Fibroblast of skin of right biceps (primary cell): ENCODE results near the gene COMMD9.

Experiments used
- DNase-seq: peaks from one replicate; pipeline ENCODE4 v3.0.0-alpha.2; 2013

The COMMD9 gene

GRCh38 chr11:36251823-36252222 is 37.4 kb downstream of the COMMD9 start:
- DNase-seq = no peak

DNA sequence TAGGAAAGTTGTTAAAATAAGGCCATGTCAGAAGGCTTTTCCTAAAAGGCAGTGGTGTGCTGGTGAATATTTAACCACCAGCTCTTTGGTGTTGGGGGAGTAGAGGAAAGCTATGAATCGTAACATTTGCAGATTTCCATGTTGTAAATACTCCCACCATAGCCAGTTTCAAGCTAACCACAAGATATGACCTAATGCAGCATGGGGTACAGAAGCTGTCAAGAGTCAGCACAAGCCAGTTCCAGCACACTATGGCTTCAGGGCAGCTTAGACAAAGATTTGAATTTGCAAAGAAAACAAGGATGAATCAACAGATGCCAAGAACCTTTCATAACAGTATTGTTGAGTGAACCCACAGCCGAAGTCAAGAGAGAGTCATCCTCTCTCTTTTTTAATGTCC is 40.0 kb downstream of the COMMD9 start:
- peak; percentile 82 for DNase-seq

GRCh38 chr11:36248436-36248835 is 40.8 kb downstream of the COMMD9 start:
- DNase-seq = no peak

GRCh38 chr11:36247493-36247892 is 41.7 kb downstream of the COMMD9 start:
- no peak for DNase-seq

DNA sequence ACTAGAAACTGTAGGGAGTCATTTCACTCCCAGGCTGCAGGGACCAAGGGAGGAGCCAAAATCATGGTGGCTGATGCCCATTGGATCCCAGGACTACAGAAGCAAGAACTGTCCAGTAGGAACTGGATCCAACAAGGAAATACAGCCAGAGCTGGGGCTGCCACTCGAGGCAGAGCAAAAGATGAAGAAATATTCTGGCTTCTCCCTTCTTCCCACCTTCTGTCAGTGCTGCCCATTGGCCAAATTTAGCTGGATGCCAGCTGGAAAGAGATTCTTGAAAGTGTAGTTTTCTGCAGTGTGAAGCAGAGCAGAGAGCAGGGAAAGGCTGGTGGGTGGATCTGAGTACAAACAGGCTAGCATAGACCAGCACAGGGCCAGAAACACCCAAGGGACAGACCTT is 45.6 kb downstream of the COMMD9 start:
- no peak for DNase-seq

DNA sequence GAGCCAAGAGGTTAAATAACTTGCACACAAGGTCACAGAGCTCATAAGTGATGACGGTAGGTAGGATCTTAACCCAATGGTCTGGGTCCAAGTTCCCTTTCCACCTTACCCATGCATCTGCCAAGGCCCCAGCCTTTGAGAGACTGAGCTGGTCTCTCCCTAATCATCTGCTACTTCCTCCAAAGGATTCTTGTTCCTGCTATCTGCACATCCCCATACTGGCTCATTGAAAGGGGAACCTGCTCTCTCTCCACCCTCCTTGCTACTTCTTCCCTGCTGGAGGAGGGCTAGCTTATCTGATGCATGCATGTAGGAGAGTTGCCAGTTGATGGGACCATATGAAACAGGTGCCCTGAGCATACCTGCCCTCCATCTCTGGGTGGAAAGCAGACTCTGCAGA is 47.7 kb downstream of the COMMD9 start:
- no peak for DNase-seq

DNA sequence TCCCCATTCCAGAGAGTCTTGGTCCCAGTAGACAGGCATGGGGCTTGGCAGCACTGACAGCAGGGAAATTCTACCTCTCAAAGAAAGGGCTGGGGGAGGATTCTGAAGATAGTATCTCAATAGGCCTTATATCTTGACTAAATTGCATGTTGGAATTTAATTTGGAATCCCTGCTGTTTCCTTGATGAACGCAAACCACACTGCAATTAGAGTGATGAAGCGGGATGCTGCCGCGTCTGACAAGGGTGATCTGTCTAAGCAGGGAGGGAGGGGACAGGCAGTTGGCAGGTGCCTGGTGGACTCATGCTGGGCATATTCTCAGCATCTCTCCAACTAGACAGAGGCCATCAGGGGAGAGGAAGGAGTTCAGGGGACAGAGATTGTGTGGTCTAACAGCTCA is 48.4 kb downstream of the COMMD9 start:
- DNase-seq = no peak

GRCh38 chr11:36240173-36240572 is 49.1 kb downstream of the COMMD9 start:
- peak; percentile 44 for DNase-seq

DNA sequence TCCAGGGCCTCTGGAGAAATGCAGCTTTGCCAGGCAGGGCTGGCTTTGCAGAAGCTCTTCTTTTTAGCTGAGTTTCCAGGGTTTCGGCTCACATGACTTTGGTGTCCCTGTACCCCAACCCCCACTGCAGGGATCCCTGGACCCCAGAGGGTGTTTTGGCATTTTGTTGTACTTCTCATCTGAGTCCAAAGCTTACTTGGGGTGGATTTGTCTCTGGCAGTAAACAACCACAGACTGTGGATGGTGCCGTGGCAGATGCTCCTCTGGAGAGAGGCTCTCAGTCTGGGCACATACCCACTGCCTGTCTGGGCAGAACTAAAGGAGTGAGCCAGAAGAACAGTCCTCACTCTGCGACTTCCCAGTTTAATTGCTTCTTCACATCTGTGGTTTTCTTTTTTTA is 49.6 kb downstream of the COMMD9 start:
- no peak for DNase-seq

DNA sequence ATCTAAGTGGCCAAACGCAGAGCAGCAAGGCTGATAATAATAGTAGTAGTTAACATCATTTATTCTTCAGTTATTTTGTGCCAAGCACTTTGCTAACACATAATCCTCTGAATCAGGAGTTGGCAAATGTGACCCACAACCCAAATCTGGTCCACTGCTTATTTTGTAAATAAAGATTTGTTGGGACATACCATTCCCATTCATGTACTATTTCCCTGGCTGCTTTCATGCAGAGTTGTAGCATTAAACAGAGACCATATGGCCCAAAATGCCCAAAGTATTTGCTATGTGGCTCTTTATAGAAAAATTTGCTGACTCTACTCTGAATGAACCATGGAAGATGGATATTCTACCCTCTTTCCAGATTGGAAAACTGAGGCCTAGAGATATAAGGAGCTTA is 50.3 kb downstream of the COMMD9 start:
- no peak for DNase-seq

DNA sequence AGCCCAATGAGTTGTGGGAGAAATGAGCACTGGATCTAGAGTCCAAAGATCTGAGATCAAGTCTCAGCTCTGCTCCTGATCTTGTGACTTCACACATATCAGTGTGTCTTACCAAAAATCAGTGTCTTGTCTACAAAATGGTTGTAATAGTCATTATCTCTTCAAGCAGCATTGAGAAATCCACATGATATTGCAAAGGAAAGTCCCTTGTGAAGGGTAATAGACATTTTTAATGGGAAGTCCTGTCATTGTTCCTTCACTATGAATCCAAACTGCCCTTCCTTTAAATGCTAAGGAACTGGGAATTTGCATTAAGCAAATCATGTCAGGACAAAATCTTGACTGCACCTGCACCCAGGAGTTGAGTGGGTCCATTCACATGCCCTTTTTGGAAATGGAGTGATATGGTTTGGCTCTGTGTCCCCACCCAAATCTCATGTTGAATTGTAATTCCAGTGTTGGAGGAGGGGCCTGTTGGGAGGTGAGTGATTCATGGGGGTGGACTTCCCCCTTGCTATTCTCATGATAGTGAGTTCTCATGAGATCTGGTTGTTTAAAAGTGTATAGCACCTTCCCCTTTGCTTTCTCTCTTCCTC is 51.1 kb downstream of the COMMD9 start:
- no peak for DNase-seq

DNA sequence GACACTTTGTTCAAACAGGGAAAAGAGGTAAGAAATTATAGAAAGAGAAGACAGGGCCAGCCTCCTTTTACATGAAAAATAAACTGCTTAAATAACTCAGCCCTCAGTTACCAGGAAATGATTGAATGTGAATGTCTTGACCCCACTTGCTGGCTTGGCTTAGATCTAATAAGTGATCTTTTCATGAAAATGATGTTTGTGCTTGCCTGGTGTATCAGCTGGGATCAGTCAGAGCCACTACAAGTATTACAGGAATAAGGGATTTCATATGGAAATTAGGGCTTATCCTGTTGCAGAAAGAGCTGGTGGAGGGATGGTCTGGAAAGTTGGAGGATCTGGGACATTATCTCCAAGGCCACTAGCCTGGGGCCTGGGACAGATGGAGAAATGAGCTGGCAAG is 51.8 kb downstream of the COMMD9 start:
- no peak for DNase-seq

GRCh38 chr11:36235750-36236149 is 53.5 kb downstream of the COMMD9 start:
- peak; percentile 20 for DNase-seq

GRCh38 chr11:36234825-36235224 is 54.4 kb downstream of the COMMD9 start:
- DNase-seq = no peak

- peak; percentile 49 for DNase-seq
Observed at GRCh38 chr11:36233204-36233603, 56.0 kb downstream of the COMMD9 start.

DNA sequence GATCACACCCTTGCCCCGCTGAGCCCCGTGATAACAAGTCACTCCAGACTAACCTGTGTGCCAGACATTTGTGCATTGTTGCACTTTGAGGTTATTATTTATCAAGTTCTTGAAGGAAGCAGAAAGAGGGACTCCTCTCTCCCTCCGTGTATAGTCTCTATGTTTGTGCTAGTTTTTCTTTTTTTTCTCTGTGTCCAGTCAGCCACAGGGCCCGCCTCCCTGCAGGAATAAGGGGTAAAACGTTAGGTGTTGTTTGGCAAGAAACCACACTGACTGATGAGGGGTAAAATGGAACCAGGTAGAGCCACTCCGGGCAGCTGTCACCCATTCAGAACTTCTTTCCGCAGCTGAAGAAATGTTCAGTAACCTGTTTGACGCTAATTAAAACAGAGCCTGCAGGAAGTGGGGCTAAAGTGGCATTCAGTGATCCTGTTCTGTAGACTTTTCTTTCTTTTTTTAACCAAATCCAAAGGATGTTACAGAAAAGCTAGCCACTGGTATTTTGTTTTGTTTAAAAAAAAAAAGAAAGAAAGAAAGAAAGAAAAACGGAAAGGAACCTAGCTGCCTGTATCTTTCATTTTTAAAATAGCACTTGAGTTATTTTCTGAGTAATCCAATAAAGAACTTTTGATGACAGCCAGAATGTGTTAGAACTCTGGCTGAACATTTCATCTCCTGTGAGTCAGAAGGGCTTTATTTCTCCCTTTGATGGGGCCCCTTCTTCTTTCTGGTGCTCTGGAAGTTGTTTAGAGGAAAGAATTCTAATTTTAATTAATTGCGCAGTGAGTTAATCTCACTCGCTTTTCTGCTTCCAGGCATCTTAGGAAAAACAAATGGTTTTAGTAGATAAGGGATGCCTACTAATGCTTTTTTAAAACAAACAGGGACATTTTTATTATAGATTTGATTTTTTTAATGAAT is 58.2 kb downstream of the COMMD9 start:
- peak; percentile 89 for DNase-seq

DNA sequence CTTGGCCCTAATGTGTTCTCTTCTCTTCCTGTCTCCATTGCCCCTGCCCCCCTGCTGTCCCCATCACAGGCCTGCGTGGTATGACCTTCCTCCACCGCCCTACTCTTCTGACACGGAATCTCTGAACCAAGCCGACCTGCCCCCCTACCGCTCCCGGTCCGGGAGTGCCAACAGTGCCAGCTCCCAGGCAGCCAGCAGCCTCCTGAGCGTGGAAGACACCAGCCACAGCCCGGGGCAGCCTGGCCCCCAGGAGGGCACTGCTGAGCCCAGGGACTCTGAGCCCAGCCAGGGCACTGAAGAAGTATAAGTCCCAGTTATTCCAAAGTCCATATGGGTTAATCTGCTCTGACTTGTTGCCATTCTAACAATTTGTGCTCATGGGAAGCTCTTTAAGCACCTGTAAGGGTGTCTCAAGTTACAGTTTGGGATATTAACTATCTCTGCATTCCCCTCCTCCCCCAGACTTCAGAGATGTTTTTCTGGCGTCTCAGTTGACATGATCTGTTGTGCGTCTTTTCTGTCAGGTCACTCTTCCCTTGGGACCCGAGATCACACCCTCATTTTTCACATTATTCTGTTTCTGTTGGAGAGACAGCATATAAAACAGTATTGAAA is 60.0 kb downstream of the COMMD9 start:
- DNase-seq = no peak

DNA sequence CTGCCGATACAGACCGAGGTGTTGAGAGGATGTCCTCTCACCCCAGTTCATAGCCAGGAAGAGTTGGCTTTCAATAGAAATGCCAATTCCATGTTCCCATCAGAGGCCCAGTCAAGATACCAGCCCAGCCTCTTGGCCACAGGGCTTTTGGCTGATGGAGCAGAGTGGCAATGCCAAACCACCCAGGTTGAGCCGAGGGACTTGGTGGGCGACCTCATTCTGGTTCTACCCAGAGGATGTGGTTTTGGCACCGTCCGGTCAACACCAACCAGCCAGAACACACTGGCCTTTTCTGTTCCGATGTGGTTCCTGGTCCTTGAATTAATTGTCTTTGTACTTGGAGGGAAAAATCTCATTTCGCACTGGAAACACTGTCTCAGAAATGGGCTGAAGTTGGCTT is 60.5 kb downstream of the COMMD9 start:
- DNase-seq = no peak

DNA sequence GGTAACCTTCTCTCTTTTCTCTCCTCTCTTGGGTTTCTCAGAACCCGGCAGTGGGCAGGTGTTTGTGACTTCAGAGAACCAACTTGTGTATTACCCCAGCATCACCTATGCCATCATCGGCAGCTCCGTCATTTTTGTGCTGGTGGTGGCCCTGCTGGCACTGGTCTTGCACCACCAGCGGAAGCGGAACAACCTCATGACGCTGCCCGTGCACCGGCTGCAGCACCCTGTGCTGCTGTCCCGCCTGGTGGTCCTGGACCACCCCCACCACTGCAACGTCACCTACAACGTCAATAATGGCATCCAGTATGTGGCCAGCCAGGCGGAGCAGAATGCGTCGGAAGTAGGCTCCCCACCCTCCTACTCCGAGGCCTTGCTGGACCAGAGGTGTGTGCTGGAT is 62.2 kb downstream of the COMMD9 start:
- DNase-seq = no peak

- DNase-seq = no peak
Observed at GRCh38 chr11:36224209-36224882, 64.9 kb downstream of the COMMD9 start.

DNA sequence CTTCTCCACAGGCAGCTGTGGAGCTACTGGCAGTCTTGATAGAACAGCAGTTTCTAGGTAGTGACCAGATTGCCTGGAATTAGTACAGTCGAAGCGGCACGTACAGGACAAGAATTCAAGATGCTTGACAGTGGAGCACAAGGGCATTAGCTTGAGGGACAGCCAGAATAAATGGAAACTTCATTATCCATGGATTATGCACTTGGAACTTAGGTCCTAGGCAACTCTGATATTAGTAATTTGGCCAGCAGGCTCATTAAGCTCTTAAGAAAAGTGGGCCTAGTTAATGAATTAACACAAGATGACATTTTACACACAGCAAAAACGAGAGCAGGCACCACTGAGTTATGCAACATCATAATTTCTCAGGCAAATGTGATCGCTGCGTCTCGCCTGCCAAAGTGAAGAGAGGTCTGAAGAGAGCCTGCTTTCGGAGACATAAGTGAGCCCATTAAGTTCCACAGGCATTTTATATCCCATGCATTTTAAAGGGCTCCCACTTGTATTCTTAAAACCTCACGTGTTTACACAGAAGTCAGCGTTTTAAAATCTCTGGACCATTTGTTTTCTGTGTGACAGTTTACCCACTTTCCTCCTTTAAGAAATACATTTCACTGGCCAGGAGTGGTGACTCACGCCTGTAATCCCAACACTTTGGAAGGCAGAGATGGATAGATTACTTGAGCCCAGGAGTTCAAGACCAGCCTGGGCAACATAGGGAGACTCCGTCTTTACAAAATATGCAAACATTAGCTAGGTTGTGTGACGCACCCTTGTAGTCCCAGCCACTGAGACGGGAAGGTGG is 66.2 kb downstream of the COMMD9 start:
- peak; percentile 46 for DNase-seq
